Measurements from ENCODE around the gene DMRTC2. TPM values are rescaled to one million over a fixed set of nuclear protein-coding genes. Genes with fewer than 3 reads are reported as not detected.

The DMRTC2 gene
- polyA plus RNA-seq, 1 experiment, result not detected

DNA sequence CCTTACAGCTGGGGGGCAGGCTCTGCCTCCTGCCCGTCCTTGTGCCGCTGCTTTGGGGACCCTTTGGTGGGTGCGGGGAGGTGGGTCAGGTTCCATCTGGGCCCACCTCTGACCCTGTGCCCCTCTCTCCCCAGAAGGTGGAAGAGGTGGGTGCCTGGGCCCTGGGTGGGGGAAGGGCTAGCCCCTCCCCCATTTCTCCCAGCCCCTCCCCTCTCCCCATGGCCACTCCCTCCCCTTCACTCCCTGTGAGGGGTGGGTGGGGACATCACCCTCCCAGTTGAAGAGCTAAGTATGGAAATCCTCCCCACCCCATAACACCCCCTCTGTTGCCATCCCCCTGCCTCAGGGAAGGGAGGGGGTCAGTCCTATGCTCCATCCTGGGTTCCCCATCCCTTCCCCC is 52.3 kb downstream of the DMRTC2 start:
- Histone ChIP-seq H3K9me3 (ENCODE audit: control insufficient read depth, insufficient read depth, low read length) (no peaks in the 10 kb centered on the region), H3K27ac (ENCODE audit: low read depth, low read length) (no peak overlapping the region), H3K27me3 (ENCODE audit: control insufficient read depth, insufficient read depth, low read length) (no peaks in the 10 kb centered on the region), H3K4me3 (ENCODE audit: low read depth, low read length) (no peak overlapping the region)
- no peak for DNase-seq (ENCODE audit: low read depth, low spot score)
- ChIA-PET POLR2A (interaction anchor here (0.7 kb wide), 1 partner anchor 54 kb away, joined by 5 read pairs; no protein-coding TSS in a partner anchor), CTCF (no interaction called here)
- TF ChIP-seq, protein P1, sequence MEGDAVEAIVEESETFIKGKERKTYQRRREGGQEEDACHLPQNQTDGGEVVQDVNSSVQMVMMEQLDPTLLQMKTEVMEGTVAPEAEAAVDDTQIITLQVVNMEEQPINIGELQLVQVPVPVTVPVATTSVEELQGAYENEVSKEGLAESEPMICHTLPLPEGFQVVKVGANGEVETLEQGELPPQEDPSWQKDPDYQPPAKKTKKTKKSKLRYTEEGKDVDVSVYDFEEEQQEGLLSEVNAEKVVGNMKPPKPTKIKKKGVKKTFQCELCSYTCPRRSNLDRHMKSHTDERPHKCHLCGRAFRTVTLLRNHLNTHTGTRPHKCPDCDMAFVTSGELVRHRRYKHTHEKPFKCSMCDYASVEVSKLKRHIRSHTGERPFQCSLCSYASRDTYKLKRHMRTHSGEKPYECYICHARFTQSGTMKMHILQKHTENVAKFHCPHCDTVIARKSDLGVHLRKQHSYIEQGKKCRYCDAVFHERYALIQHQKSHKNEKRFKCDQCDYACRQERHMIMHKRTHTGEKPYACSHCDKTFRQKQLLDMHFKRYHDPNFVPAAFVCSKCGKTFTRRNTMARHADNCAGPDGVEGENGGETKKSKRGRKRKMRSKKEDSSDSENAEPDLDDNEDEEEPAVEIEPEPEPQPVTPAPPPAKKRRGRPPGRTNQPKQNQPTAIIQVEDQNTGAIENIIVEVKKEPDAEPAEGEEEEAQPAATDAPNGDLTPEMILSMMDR (IDR thresholded peaks at IDR 0.05; ENCODE audit: low read depth, low read length), result no peak

- no peaks in the 10 kb centered on the region for H3K27me3 ChIP-seq (ENCODE audit: control insufficient read depth, insufficient read depth, low read length)
- no peak overlapping the region for H3K27ac ChIP-seq (ENCODE audit: low read depth, low read length)
- DNase-seq (ENCODE audit: low read depth, low spot score), result no peak
- CTCF ChIA-PET, result no interaction called here
- POLR2A ChIA-PET, result interaction anchor here (0.7 kb wide), 1 partner anchor 53 kb away, joined by 5 read pairs; no protein-coding TSS in a partner anchor
- no peak overlapping the region for H3K4me3 ChIP-seq (ENCODE audit: low read depth, low read length)
- H3K9me3 ChIP-seq (ENCODE audit: control insufficient read depth, insufficient read depth, low read length), result no peaks in the 10 kb centered on the region
- TF ChIP-seq, protein P1 (IDR thresholded peaks at IDR 0.05; ENCODE audit: low read depth, low read length), result no peak
Measured at GRCh38 chr19:41897820-41898219, 53.0 kb downstream of the DMRTC2 start.

GRCh38 chr19:41898235-41898634 is 53.4 kb downstream of the DMRTC2 start:
- Histone ChIP-seq H3K27ac (ENCODE audit: low read depth, low read length) (no peak overlapping the region), H3K4me3 (ENCODE audit: low read depth, low read length) (no peak overlapping the region), H3K9me3 (ENCODE audit: control insufficient read depth, insufficient read depth, low read length) (no peaks in the 10 kb centered on the region), H3K27me3 (ENCODE audit: control insufficient read depth, insufficient read depth, low read length) (no peaks in the 10 kb centered on the region)
- TF ChIP-seq, protein P1 (IDR thresholded peaks at IDR 0.05; ENCODE audit: low read depth, low read length), result no peak
- DNase-seq (ENCODE audit: low read depth, low spot score), result no peak
- ChIA-PET CTCF (no interaction called here), POLR2A (no interaction called here)

Small RNAs within 50 kb of the gene (small RNA-seq; reads per million reads assigned to genes)
- not detected for gene MIR6797 (ENCODE audit: insufficient read length, low read depth)

Other genes starting within 250 kb of the DMRTC2 start
- not detected in 2 replicates for gene CEACAM4, start 218.0 kb upstream of the DMRTC2 start, polyA plus RNA-seq (2011; rRNA removed)
- not detected in 2 replicates for gene CEACAM7, start 156.8 kb upstream of the DMRTC2 start, polyA plus RNA-seq (2011; rRNA removed)
- gene CEACAM5, start 136.4 kb upstream of the DMRTC2 start, polyA plus RNA-seq (2011; rRNA removed), result not detected in 2 replicates
- gene CEACAM6, start 89.5 kb upstream of the DMRTC2 start, polyA plus RNA-seq (2011; rRNA removed), result not detected in 2 replicates
- not detected in 2 replicates for gene CEACAM3, start 48.5 kb upstream of the DMRTC2 start, polyA plus RNA-seq (2011; rRNA removed)
- gene LYPD4, start 359 bp upstream of the DMRTC2 start, polyA plus RNA-seq (2011; rRNA removed), result not detected in 2 replicates
- 1,320 and 1,738 TPM in 2 replicates for gene RPS19, start 15.2 kb downstream of the DMRTC2 start, polyA plus RNA-seq (2011; rRNA removed)
- 0.20 and 0.36 TPM in 2 replicates for gene CD79A, start 32.2 kb downstream of the DMRTC2 start, polyA plus RNA-seq (2011; rRNA removed)
- 19.5 and 24.1 TPM in 2 replicates for gene ARHGEF1, start 38.1 kb downstream of the DMRTC2 start, polyA plus RNA-seq (2011; rRNA removed)
- not detected in 2 replicates for gene ERFL, start 83.4 kb downstream of the DMRTC2 start, polyA plus RNA-seq (2011; rRNA removed)
- gene RABAC1, start 114.3 kb downstream of the DMRTC2 start, polyA plus RNA-seq (2011; rRNA removed), result 149 and 215 TPM in 2 replicates
- gene ATP1A3, start 149.2 kb downstream of the DMRTC2 start, polyA plus RNA-seq (2011; rRNA removed), result 0.05 TPM in 1 of 2 replicates, not detected in the other
- 0.04 and 0.05 TPM in 2 replicates for gene GRIK5, start 225.2 kb downstream of the DMRTC2 start, polyA plus RNA-seq (2011; rRNA removed)
- gene ZNF574, start 231.1 kb downstream of the DMRTC2 start, polyA plus RNA-seq (2011; rRNA removed), result 5.5 and 9.0 TPM in 2 replicates